HepG2 (cell line): ENCODE data around the gene P4HTM. TPM values are rescaled to one million over a fixed set of nuclear protein-coding genes. Genes with fewer than 3 reads are reported as not detected.

Experiments used
- ADNP ChIP-seq: sonication (generic); formaldehyde crosslinking; IDR thresholded peaks from 2 replicates; pipeline ENCODE4 v1.4.0; 2020; ENCODE audit warnings: missing genetic modification reagents
- ATF1 ChIP-seq: IDR thresholded peaks from 2 replicates; pipeline ENCODE4 v1.6.1; 2016; ENCODE audit warnings: mild to moderate bottlenecking, control low read depth
- CTCF ChIP-seq: sonication (generic); formaldehyde crosslinking; IDR thresholded peaks from 2 replicates; pipeline ENCODE4 v1.5.0; 2020; ENCODE audit warnings: mild to moderate bottlenecking, missing genetic modification reagents, moderate library complexity
- ELF3 ChIP-seq: IDR thresholded peaks from 2 replicates; pipeline ENCODE4 v1.6.1; 2016; ENCODE audit warnings: missing genetic modification reagents, missing compliant biosample characterization
- JUND ChIP-seq: sonication (generic); formaldehyde crosslinking; IDR thresholded peaks from 2 replicates; pipeline ENCODE4 v1.8.0; 2022; ENCODE audit warnings: mild to moderate bottlenecking, missing genetic modification reagents
- NFKB2 ChIP-seq: sonication (generic); formaldehyde crosslinking; IDR thresholded peaks from 2 replicates; pipeline ENCODE4 v1.4.0; 2020; ENCODE audit warnings: missing genetic modification reagents, borderline replicate concordance
- POLR2G ChIP-seq: fragments of 200-400 bp; formaldehyde crosslinking; IDR thresholded peaks from 2 replicates; pipeline ENCODE4 v1.6.1; 2018; ENCODE audit warnings: mild to moderate bottlenecking, low read depth, low read length, moderate library complexity
- PRPF4 ChIP-seq: fragments of 200-400 bp; formaldehyde crosslinking; IDR thresholded peaks from 2 replicates; pipeline ENCODE4 v1.6.1; 2016; ENCODE audit warnings: low read length, low read depth; ENCODE audit not compliant: poor library complexity, severe bottlenecking
- RFX3 ChIP-seq: IDR thresholded peaks from 2 replicates; pipeline ENCODE4 v1.6.1; 2016; ENCODE audit warnings: missing biosample characterization, missing genetic modification reagents
- SMAD1 ChIP-seq: sonication (generic); formaldehyde crosslinking; IDR thresholded peaks from 2 replicates; pipeline ENCODE4 v1.4.0; 2020; ENCODE audit warnings: missing genetic modification reagents, low read depth, mild to moderate bottlenecking, borderline replicate concordance
- SMARCC2 ChIP-seq: fragments of 450-650 bp; IDR thresholded peaks from 2 replicates; pipeline ENCODE4 v1.6.1; 2017; ENCODE audit warnings: antibody characterized with exemption, mild to moderate bottlenecking
- ZFP36 ChIP-seq: fragments of 150-350 bp; IDR thresholded peaks from 2 replicates; pipeline ENCODE4 v1.6.1; 2018; ENCODE audit warnings: borderline replicate concordance, low read length, low read depth; ENCODE audit not compliant: partially characterized antibody
- polyA plus RNA-seq, 8 experiments: library from polyadenylated mRNA; depleted of rRNA in 3 of 8; stranded (reverse) in 7 of 8; unstranded in 1 of 8; fragments of >200 nt; fragmentation: Illumina TruSeq in 4 of 8; extraction: Trizol in 4 of 8; gene quantifications; 2 replicates each; pipeline versions ENCODE4 v1.2.1 to v1.2.3, GENCODE V29; 2011 to 2016; ENCODE audit warnings: low read depth in 4 of 8, missing spikeins in 1 of 8, mixed read lengths in 1 of 8; ENCODE audit not compliant: insufficient read depth in 1 of 8
- total RNA-seq, 5 experiments: library from RNA; depleted of rRNA; stranded (reverse); fragments of >200 nt; fragmentation: Illumina TruSeq; extraction: Trizol; gene quantifications; 2 replicates each; pipeline ENCODE4 v1.2.3, GENCODE V29; 2016; ENCODE audit warnings: low read depth in 1 of 5
- TF ChIP-seq, protein P1 (sequence below): sonication (generic); formaldehyde crosslinking; IDR thresholded peaks from 2 replicates; pipeline ENCODE4 v1.4.0; 2020; ENCODE audit warnings: missing genetic modification reagents
- TF ChIP-seq, protein P2 (sequence below): sonication (generic); formaldehyde crosslinking; IDR thresholded peaks from 2 replicates; pipeline ENCODE4 v1.4.0; 2020; ENCODE audit warnings: mild to moderate bottlenecking, missing genetic modification reagents
- TF ChIP-seq, protein P3 (sequence below): sonication (generic); formaldehyde crosslinking; IDR thresholded peaks from 2 replicates; pipeline ENCODE4 v1.5.0; 2020; ENCODE audit warnings: missing genetic modification reagents
- TF ChIP-seq, protein P4 (sequence below), 2 experiments: sonication (generic) in 1 of 2; formaldehyde crosslinking in 1 of 2; IDR thresholded peaks; 2 replicates each; pipeline versions ENCODE4 v1.6.1 to v1.9.0; 2014 to 2022; ENCODE audit warnings: antibody characterized with exemption in 1 of 2, borderline replicate concordance in 1 of 2, inconsistent platforms in 1 of 2, low read depth in 1 of 2, missing genetic modification reagents in 1 of 2

The P4HTM gene
- total and polyA plus RNA-seq, 2 of the 13 experiments (the other 11 are each of a cell fraction or from before 2014, with no cell fraction given) = 0.01 TPM; not detected in 1

DNA sequence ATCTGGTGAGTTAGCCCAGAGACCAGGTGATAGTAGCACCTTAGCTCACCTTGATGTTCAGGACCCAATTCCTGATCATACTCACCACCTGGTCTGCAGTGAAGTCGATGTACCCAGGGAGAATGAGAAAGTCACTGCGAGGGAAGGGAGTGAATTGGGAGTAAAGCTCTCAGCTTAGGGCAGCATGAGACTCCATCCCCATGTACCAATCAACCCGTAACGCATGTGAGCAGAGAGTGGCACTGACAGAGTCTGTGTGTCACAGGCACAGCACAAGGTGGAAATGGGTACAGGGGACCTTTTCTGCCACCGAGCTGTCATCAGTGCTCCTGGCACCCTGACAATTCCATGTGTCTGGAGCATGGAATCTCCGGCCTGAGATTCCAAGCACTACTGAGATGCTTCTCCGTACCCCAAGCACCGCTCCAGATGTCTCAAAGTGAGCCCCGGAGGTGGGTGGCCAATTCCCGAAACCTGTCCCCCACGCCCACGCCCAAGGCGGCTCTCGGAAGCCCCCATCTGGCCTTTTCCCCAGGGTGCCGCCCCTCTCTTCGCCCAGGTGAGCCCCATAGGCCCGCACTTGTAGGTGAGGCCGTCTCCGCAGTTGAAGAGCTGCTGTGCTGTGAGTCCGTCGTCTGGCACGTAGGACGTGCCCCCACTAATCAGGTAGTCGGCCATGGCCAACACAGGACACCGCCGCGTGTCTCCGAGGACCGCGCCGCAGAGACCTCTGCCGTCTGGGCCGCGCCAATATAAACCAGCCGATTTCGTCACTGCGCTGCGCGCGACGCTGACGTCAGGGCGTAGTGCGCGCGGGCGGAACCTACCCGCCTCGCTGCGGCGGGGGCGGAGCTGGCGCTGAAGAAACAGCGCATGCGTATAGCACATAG is 38.9 kb downstream of the P4HTM start, which contains the start of gene IMPDH2 (continued):
- TF ChIP-seq SMAD1 (CRISPR knock-in tag) (peak; percentile 92; the same call in 1 of the 2 replicates), JUND (CRISPR knock-in tag) (peak; percentile 73; the same call in 1 of the 2 replicates), RFX3 (CRISPR knock-in tag) (no peak), ZFP36 (no peak), POLR2G (peak; percentile 99), ATF1 (peak; percentile 94), ADNP (CRISPR knock-in tag) (no peak), CTCF (CRISPR knock-in tag) (peak; percentile 71), PRPF4 (no peak), NFKB2 (CRISPR knock-in tag) (peak; percentile 96; the same call in 1 of the 2 replicates), SMARCC2 (no peak), ELF3 (peak; percentile 68)
- TF ChIP-seq, protein P1, sequence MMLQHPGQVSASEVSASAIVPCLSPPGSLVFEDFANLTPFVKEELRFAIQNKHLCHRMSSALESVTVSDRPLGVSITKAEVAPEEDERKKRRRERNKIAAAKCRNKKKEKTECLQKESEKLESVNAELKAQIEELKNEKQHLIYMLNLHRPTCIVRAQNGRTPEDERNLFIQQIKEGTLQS = peak; percentile 92
- TF ChIP-seq, protein P2, sequence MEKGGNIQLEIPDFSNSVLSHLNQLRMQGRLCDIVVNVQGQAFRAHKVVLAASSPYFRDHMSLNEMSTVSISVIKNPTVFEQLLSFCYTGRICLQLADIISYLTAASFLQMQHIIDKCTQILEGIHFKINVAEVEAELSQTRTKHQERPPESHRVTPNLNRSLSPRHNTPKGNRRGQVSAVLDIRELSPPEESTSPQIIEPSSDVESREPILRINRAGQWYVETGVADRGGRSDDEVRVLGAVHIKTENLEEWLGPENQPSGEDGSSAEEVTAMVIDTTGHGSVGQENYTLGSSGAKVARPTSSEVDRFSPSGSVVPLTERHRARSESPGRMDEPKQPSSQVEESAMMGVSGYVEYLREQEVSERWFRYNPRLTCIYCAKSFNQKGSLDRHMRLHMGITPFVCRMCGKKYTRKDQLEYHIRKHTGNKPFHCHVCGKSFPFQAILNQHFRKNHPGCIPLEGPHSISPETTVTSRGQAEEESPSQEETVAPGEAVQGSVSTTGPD (CRISPR knock-in tag) = no peak
- TF ChIP-seq, protein P3, sequence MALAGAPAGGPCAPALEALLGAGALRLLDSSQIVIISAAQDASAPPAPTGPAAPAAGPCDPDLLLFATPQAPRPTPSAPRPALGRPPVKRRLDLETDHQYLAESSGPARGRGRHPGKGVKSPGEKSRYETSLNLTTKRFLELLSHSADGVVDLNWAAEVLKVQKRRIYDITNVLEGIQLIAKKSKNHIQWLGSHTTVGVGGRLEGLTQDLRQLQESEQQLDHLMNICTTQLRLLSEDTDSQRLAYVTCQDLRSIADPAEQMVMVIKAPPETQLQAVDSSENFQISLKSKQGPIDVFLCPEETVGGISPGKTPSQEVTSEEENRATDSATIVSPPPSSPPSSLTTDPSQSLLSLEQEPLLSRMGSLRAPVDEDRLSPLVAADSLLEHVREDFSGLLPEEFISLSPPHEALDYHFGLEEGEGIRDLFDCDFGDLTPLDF (CRISPR knock-in tag) = peak; percentile 92
- TF ChIP-seq, protein P4, sequence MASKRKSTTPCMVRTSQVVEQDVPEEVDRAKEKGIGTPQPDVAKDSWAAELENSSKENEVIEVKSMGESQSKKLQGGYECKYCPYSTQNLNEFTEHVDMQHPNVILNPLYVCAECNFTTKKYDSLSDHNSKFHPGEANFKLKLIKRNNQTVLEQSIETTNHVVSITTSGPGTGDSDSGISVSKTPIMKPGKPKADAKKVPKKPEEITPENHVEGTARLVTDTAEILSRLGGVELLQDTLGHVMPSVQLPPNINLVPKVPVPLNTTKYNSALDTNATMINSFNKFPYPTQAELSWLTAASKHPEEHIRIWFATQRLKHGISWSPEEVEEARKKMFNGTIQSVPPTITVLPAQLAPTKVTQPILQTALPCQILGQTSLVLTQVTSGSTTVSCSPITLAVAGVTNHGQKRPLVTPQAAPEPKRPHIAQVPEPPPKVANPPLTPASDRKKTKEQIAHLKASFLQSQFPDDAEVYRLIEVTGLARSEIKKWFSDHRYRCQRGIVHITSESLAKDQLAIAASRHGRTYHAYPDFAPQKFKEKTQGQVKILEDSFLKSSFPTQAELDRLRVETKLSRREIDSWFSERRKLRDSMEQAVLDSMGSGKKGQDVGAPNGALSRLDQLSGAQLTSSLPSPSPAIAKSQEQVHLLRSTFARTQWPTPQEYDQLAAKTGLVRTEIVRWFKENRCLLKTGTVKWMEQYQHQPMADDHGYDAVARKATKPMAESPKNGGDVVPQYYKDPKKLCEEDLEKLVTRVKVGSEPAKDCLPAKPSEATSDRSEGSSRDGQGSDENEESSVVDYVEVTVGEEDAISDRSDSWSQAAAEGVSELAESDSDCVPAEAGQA (IDR thresholded peaks at IDR 0.05; ENCODE audit: low read depth) = peak; percentile 94
- TF ChIP-seq, protein P4 (CRISPR knock-in tag; IDR thresholded peaks at IDR 0.05; ENCODE audit: borderline replicate concordance) = no peak
